Neural progenitor cell (in vitro differentiated cells): ENCODE results near the gene LYVE1. TPM values are rescaled to one million over a fixed set of nuclear protein-coding genes. Genes with fewer than 3 reads are reported as not detected.

Source experiments
- DNase-seq: peaks from one replicate; pipeline ENCODE4 v3.0.0-alpha.2; 2016; ENCODE audit warnings: low spot score
- H2AFZ ChIP-seq: fragments of 200-600 bp; sonication (generic); replicated peaks from 2 replicates; pipeline ENCODE4 v1.6.1; 2016; ENCODE audit warnings: antibody characterized with exemption
- H3F3A ChIP-seq: fragments of 200-600 bp; sonication (generic); 2 replicates; pipeline ENCODE4 v1.6.1; 2016; ENCODE audit warnings: antibody characterized with exemption, low read depth
- H3K27ac ChIP-seq: fragments of 200-600 bp; sonication (generic); 2 replicates; pipeline ENCODE4 v1.5.1; 2016; ENCODE audit warnings: mild to moderate bottlenecking
- H3K27me3 ChIP-seq: fragments of 200-600 bp; sonication (generic); 2 replicates; pipeline ENCODE4 v1.6.1; 2016; ENCODE audit warnings: mild to moderate bottlenecking, moderate library complexity
- H3K36me3 ChIP-seq: fragments of 200-600 bp; sonication (generic); 2 replicates; pipeline ENCODE4 v1.5.1; 2016
- H3K4me1 ChIP-seq: fragments of 200-600 bp; sonication (generic); 2 replicates; pipeline ENCODE4 v1.6.1; 2016; ENCODE audit warnings: mixed run types
- H3K4me2 ChIP-seq: fragments of 200-600 bp; sonication (generic); 2 replicates; pipeline ENCODE4 v1.6.1; 2016
- H3K4me3 ChIP-seq: fragments of 200-600 bp; sonication (generic); 2 replicates; pipeline ENCODE4 v1.5.1; 2016
- H3K79me2 ChIP-seq: fragments of 200-600 bp; sonication (generic); 2 replicates; pipeline ENCODE4 v1.6.1; 2016; ENCODE audit warnings: low read depth
- H3K9ac ChIP-seq: fragments of 200-600 bp; sonication (generic); 2 replicates; pipeline ENCODE4 v1.6.1; 2016
- H3K9me3 ChIP-seq: fragments of 200-600 bp; sonication (generic); 2 replicates; pipeline ENCODE4 v1.5.1; 2016; ENCODE audit warnings: low read depth
- H4K20me1 ChIP-seq: fragments of 200-600 bp; sonication (generic); 2 replicates; pipeline ENCODE4 v1.6.1; 2016; ENCODE audit warnings: low read depth
- H3K27ac Mint-ChIP-seq: 3 replicates; pipeline ENCODE4 v1.8.0; 2021; ENCODE audit warnings: mixed read lengths
- H3K27me3 Mint-ChIP-seq: 2 replicates; pipeline ENCODE4 v1.8.0; 2022; ENCODE audit warnings: low read depth, mild to moderate bottlenecking, inconsistent platforms, moderate library complexity, mixed read lengths; ENCODE audit not compliant: insufficient read depth
- H3K36me3 Mint-ChIP-seq: 3 replicates; pipeline ENCODE4 v1.8.0; 2021; ENCODE audit warnings: mixed read lengths
- H3K4me1 Mint-ChIP-seq: 3 replicates; pipeline ENCODE4 v1.8.0; 2021; ENCODE audit warnings: mixed read lengths
- H3K4me3 Mint-ChIP-seq: 3 replicates; pipeline ENCODE4 v1.8.0; 2021; ENCODE audit warnings: mild to moderate bottlenecking, moderate library complexity, mixed read lengths
- H3K9me3 Mint-ChIP-seq: 3 replicates; pipeline ENCODE4 v1.8.0; 2020; ENCODE audit warnings: mixed read lengths
- EZH2 ChIP-seq: fragments of 200-600 bp; sonication (generic); IDR thresholded peaks from 2 replicates; pipeline ENCODE4 v1.6.1; 2017; ENCODE audit warnings: antibody characterized with exemption, mild to moderate bottlenecking, moderate library complexity
- EZH2phosphoT487 ChIP-seq: fragments of 200-600 bp; sonication (generic); IDR thresholded peaks from 2 replicates; pipeline ENCODE4 v1.6.1; 2017; ENCODE audit warnings: antibody characterized with exemption
- total RNA-seq: library from RNA; depleted of rRNA; stranded (reverse); fragments of >200 nt; gene quantifications from 2 replicates; pipeline ENCODE4 v1.2.3, GENCODE V29; 2015; ENCODE audit warnings: low replicate concordance
- TF ChIP-seq, protein P1 (sequence below): fragments of 200-600 bp; sonication (generic); IDR thresholded peaks from 2 replicates; pipeline ENCODE4 v1.5.1; 2017; ENCODE audit warnings: antibody characterized with exemption, mild to moderate bottlenecking

The LYVE1 gene
- total RNA-seq, 1 donor from 2014 or later, result 0.51 TPM

DNA sequence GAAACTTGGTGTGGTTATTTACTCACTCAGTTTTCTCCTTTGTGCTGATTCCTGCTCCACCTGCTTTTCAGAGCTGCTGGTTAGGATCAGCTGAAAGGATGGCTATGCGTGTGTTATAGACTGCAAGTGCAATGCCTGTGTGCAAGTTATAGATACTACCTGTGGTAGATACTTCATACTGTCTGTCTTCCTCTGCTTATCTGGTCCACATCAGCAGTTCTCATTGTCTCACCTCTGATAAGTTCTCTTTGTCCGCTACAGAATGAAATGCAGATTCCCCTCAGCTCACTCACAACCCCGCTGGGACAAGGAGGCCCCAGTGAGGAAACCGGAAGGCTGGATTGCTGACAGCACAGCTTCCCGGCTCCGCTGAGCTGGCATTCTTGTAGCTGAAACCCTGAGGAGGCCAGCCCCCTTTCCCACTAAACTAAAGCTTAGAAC is 37.5 kb upstream of the LYVE1 start:
- Histone ChIP-seq H3K27me3 (no peaks in the 10 kb centered on the region), H3K79me2 (no peaks in the 10 kb centered on the region), H4K20me1 (no peaks in the 10 kb centered on the region), H3K4me3 (no peak overlapping the region), H3K4me2 (peak overlapping the region; percentile 20), H3K4me1 (peaks cover 8% of the 10 kb centered on the region), H3K27ac (no peak overlapping the region), H2AFZ (no peak overlapping the region), H3K36me3 (no peaks in the 10 kb centered on the region), H3K9me3 (no peaks in the 10 kb centered on the region), H3F3A (no peaks in the 10 kb centered on the region), H3K9ac (no peak overlapping the region)
- H3K27ac Mint-ChIP-seq, result peak overlapping the region; percentile 75
- H3K4me1 Mint-ChIP-seq, result peaks cover 26% of the 10 kb centered on the region
- peak overlapping the region; percentile 69 for H3K4me3 Mint-ChIP-seq
- DNase-seq, result peak; percentile 45
- no peaks in the 10 kb centered on the region for H3K27me3 Mint-ChIP-seq
- no peaks in the 10 kb centered on the region for H3K9me3 Mint-ChIP-seq
- no peaks in the 10 kb centered on the region for H3K36me3 Mint-ChIP-seq
- TF ChIP-seq, protein P1, sequence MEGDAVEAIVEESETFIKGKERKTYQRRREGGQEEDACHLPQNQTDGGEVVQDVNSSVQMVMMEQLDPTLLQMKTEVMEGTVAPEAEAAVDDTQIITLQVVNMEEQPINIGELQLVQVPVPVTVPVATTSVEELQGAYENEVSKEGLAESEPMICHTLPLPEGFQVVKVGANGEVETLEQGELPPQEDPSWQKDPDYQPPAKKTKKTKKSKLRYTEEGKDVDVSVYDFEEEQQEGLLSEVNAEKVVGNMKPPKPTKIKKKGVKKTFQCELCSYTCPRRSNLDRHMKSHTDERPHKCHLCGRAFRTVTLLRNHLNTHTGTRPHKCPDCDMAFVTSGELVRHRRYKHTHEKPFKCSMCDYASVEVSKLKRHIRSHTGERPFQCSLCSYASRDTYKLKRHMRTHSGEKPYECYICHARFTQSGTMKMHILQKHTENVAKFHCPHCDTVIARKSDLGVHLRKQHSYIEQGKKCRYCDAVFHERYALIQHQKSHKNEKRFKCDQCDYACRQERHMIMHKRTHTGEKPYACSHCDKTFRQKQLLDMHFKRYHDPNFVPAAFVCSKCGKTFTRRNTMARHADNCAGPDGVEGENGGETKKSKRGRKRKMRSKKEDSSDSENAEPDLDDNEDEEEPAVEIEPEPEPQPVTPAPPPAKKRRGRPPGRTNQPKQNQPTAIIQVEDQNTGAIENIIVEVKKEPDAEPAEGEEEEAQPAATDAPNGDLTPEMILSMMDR, result no peak
- TF ChIP-seq EZH2 (no peak), EZH2phosphoT487 (no peak)

DNA sequence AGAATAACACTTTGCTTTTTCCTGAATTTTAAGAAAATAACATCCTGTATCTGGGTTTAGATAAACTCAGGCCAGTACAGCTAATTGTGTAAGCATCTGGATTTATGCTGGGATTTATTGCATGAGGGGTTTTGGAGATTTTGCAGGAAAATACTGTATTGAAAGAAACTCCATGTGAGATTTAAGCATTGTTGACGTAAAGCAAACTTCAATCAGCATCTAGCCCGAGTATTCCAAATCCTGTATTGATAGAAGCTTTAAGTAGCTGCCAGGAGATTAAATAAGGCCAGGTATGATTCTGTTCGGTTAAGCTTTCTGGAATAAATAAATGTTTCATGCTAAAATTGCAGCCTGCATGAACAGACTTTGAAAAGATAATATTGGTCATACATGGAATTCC is 36.3 kb upstream of the LYVE1 start:
- H3K9me3 Mint-ChIP-seq, result no peaks in the 10 kb centered on the region
- Histone ChIP-seq H3K4me3 (no peak overlapping the region), H3K36me3 (no peaks in the 10 kb centered on the region), H3K79me2 (no peaks in the 10 kb centered on the region), H3K27me3 (no peaks in the 10 kb centered on the region), H4K20me1 (no peaks in the 10 kb centered on the region), H2AFZ (no peak overlapping the region), H3K9ac (no peak overlapping the region), H3K27ac (no peak overlapping the region), H3K9me3 (no peaks in the 10 kb centered on the region), H3K4me1 (peaks cover 8% of the 10 kb centered on the region), H3K4me2 (no peak overlapping the region), H3F3A (no peaks in the 10 kb centered on the region)
- H3K4me1 Mint-ChIP-seq, result peaks cover 27% of the 10 kb centered on the region
- TF ChIP-seq, protein P1, result no peak
- H3K4me3 Mint-ChIP-seq, result no peak overlapping the region
- DNase-seq, result no peak
- no peaks in the 10 kb centered on the region for H3K36me3 Mint-ChIP-seq
- no peak overlapping the region for H3K27ac Mint-ChIP-seq
- H3K27me3 Mint-ChIP-seq, result no peaks in the 10 kb centered on the region

DNA sequence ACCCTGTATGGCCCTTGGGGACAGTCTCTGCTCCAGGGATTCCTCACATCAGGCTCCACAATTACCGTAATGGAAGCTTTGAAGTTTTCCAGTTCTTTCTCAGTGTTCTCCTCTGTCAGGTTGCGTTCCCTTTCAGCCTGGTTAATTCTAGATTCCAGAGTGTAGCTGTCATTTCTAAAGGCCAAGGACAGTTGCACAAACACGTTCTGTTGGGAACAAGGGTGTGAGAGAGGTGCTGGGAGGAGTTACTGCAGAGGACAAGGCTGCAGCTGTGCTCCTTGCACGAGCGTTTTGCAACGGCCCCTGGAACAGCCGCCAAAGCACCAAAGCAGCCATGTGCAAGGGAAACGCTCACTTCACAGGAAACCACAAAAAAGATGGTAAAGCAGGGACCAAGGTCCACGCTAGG is 35.9 kb upstream of the LYVE1 start:
- H3K36me3 Mint-ChIP-seq, result no peaks in the 10 kb centered on the region
- H3K9me3 Mint-ChIP-seq, result no peaks in the 10 kb centered on the region
- Histone ChIP-seq H3F3A (no peaks in the 10 kb centered on the region), H3K4me3 (no peak overlapping the region), H3K9ac (no peak overlapping the region), H3K4me2 (no peak overlapping the region), H3K9me3 (no peaks in the 10 kb centered on the region), H3K36me3 (no peaks in the 10 kb centered on the region), H3K79me2 (no peaks in the 10 kb centered on the region), H2AFZ (no peak overlapping the region), H4K20me1 (no peaks in the 10 kb centered on the region), H3K27me3 (no peaks in the 10 kb centered on the region), H3K4me1 (peaks cover 8% of the 10 kb centered on the region), H3K27ac (no peak overlapping the region)
- TF ChIP-seq EZH2phosphoT487, result no peak
- TF ChIP-seq EZH2, result no peak
- TF ChIP-seq, protein P1, result no peak
- no peak overlapping the region for H3K4me3 Mint-ChIP-seq
- H3K27ac Mint-ChIP-seq, result no peak overlapping the region
- H3K27me3 Mint-ChIP-seq, result no peaks in the 10 kb centered on the region
- peaks cover 28% of the 10 kb centered on the region for H3K4me1 Mint-ChIP-seq
- no peak for DNase-seq
